ENCODE measurements around the gene SMOC1.

DNA sequence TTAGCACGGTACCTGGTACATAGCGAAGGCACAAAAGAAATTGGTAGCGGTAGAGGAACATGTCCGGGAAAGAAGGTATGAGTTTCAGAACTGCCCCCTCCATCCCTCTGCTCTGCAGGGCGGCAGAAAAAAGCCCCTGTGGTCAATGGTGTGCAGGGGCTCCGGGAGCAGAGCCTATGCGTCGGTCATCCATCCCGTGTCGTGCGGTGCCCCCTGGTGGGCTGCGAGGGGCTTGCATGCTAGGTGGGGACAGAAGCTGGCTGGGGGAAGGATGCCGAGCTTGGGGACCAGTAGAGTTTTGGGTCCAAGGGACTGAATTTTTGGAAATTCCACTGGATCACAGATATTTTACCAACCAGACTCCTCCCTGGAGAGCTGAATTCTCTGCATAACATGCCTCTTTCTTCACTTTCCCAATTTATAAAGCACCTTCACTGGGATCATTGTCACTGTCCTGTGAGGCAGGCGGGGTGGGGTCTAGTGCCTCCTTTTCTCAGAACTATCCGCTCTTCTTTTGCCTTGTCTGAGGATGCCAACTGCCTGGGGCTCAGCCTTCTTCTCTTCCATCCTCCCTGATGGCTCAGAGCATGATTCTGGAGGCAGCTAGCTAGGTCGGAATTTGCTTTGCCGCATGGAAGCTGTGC is 148.7 kb downstream of the SMOC1 start:
- TF ChIP-seq MAX (IDR thresholded peaks at IDR 0.05; ENCODE audit: low read depth, low read length) = no peak
- TF ChIP-seq MYC (IDR thresholded peaks at IDR 0.05; ENCODE audit: low read depth, low read length) = no peak
- TF ChIP-seq, protein P1, sequence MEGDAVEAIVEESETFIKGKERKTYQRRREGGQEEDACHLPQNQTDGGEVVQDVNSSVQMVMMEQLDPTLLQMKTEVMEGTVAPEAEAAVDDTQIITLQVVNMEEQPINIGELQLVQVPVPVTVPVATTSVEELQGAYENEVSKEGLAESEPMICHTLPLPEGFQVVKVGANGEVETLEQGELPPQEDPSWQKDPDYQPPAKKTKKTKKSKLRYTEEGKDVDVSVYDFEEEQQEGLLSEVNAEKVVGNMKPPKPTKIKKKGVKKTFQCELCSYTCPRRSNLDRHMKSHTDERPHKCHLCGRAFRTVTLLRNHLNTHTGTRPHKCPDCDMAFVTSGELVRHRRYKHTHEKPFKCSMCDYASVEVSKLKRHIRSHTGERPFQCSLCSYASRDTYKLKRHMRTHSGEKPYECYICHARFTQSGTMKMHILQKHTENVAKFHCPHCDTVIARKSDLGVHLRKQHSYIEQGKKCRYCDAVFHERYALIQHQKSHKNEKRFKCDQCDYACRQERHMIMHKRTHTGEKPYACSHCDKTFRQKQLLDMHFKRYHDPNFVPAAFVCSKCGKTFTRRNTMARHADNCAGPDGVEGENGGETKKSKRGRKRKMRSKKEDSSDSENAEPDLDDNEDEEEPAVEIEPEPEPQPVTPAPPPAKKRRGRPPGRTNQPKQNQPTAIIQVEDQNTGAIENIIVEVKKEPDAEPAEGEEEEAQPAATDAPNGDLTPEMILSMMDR (IDR thresholded peaks at IDR 0.05; ENCODE audit: low read depth, low read length) = peak; percentile 81
